Eye (tissue), 1 donor: ENCODE results near the gene RMRP.
"Not testable (repeated sequence)": the region's sequence is repeated elsewhere in the genome, so short reads cannot be mapped to it uniquely, and the experiment has no call there.

Source experiments
- DNase-seq: peaks from one replicate; pipeline ENCODE4 v3.0.0-alpha.2; 2015

The RMRP gene

GRCh38 chr9:35664531-35665470 is 7.0 kb upstream of the RMRP start, which contains the start of gene ARHGEF39:
ARHGEF39 (minus strand) TSS chr9:35665195; CDS start chr9:35665169, 26 bp downstream.
- DNase-seq, result peak; percentile 90

GRCh38 chr9:35662437-35662836 is 4.6 kb upstream of the RMRP start:
- no peak for DNase-seq

GRCh38 chr9:35661756-35662350 is 4.0 kb upstream of the RMRP start:
- DNase-seq, result no peak

GRCh38 chr9:35660966-35661415 is 3.2 kb upstream of the RMRP start:
- peak; percentile 22 for DNase-seq

- peak; percentile 62 for DNase-seq
Observed at GRCh38 chr9:35659340-35659739, 1.5 kb upstream of the RMRP start.

GRCh38 chr9:35658968-35659220 is 1.1 kb upstream of the RMRP start:
- no peak for DNase-seq

- peak; percentile 98 for DNase-seq
Observed at GRCh38 chr9:35658137-35658967, 533 bp upstream of the RMRP start, which contains the start of gene CCDC107. CCDC107 (plus strand) TSS chr9:35658292; CDS start chr9:35658380, 88 bp downstream.

- no peak for DNase-seq
Observed at GRCh38 chr9:35656831-35657545, 831 bp downstream of the RMRP start.

GRCh38 chr9:35656348-35656747 is 1.5 kb downstream of the RMRP start:
- peak; percentile 31 for DNase-seq

- no peak for DNase-seq
Observed at GRCh38 chr9:35653611-35654010, 4.2 kb downstream of the RMRP start.

- no peak for DNase-seq
Observed at GRCh38 chr9:35652829-35653209, 5.0 kb downstream of the RMRP start.

GRCh38 chr9:35651956-35652828 is 5.6 kb downstream of the RMRP start:
- DNase-seq, result no peak

- peak; percentile 28 for DNase-seq
Observed at GRCh38 chr9:35650341-35651158, 7.3 kb downstream of the RMRP start, which contains the start of gene SIT1. SIT1 (minus strand) TSS chr9:35650931; CDS start chr9:35650853, 78 bp downstream.

- DNase-seq, result no peak
Observed at GRCh38 chr9:35649431-35650340, 8.1 kb downstream of the RMRP start.

GRCh38 chr9:35646533-35647265 is 11.1 kb downstream of the RMRP start:
- DNase-seq, result peak; percentile 97

- no peak for DNase-seq
Observed at GRCh38 chr9:35646153-35646532, 11.7 kb downstream of the RMRP start.

GRCh38 chr9:35645736-35646135 is 12.1 kb downstream of the RMRP start:
- not testable (repeated sequence) for DNase-seq

- DNase-seq, result no peak
Observed at GRCh38 chr9:35643046-35643445, 14.8 kb downstream of the RMRP start.

- DNase-seq, result not testable (repeated sequence)
Observed at GRCh38 chr9:35641478-35641877, 16.3 kb downstream of the RMRP start.
